NCI-H82 (cell line): ENCODE data around the gene NPHS1.
"Not testable (repeated sequence)": the region's sequence is repeated elsewhere in the genome, so short reads cannot be mapped to it uniquely, and the experiment has no call there.

Experiments used
- DNase-seq: peaks from one replicate; lab custom pipeline; 2025; lab: John Stamatoyannopoulos, UW

The NPHS1 gene

GRCh38 chr19:35879068-35879467 is 26.8 kb upstream of the NPHS1 start:
- no peak for DNase-seq

GRCh38 chr19:35874392-35874930 is 22.2 kb upstream of the NPHS1 start:
- no peak for DNase-seq

GRCh38 chr19:35872180-35872579 is 19.9 kb upstream of the NPHS1 start:
- peak; percentile 24 for DNase-seq

- DNase-seq: no peak
These were observed 19.3 kb upstream of the NPHS1 start for GRCh38 chr19:35871611-35872010.

GRCh38 chr19:35870798-35871197 is 18.5 kb upstream of the NPHS1 start:
- DNase-seq: no peak

GRCh38 chr19:35870124-35870736 is 17.9 kb upstream of the NPHS1 start:
- DNase-seq: not testable (repeated sequence)

GRCh38 chr19:35869327-35870123 is 17.2 kb upstream of the NPHS1 start:
- peak; percentile 99 for DNase-seq

- no peak for DNase-seq
These were observed 16.6 kb upstream of the NPHS1 start for GRCh38 chr19:35868823-35869326.

- DNase-seq: peak; percentile 85
These were observed 16.0 kb upstream of the NPHS1 start, which contains the start of gene APLP1 for GRCh38 chr19:35868172-35868822. Gene APLP1, plus strand, starts transcription at chr19:35868574. Its CDS starts 63 bp downstream, at chr19:35868637.

- DNase-seq: no peak
These were observed 10.7 kb upstream of the NPHS1 start for GRCh38 chr19:35863018-35863417.

GRCh38 chr19:35862528-35862927 is 10.2 kb upstream of the NPHS1 start:
- DNase-seq: peak; percentile 33

- no peak for DNase-seq
These were observed 9.4 kb upstream of the NPHS1 start for GRCh38 chr19:35861640-35862160.

GRCh38 chr19:35860818-35861639 is 8.7 kb upstream of the NPHS1 start:
- DNase-seq: no peak

GRCh38 chr19:35860436-35860817 is 8.1 kb upstream of the NPHS1 start:
- DNase-seq: no peak

- no peak for DNase-seq
These were observed 7.1 kb upstream of the NPHS1 start for GRCh38 chr19:35859414-35859813.

- DNase-seq: no peak
These were observed 6.0 kb upstream of the NPHS1 start for GRCh38 chr19:35858311-35858710.

GRCh38 chr19:35856546-35857149 is 4.3 kb upstream of the NPHS1 start, which contains the start of gene KIRREL2:
Gene KIRREL2, plus strand, starts transcription at chr19:35856911. Its CDS starts 209 bp downstream, at chr19:35857120.
- DNase-seq: peak; percentile 86

GRCh38 chr19:35853038-35853756 is 893 bp upstream of the NPHS1 start:
- peak; percentile 15 for DNase-seq

- DNase-seq: peak; percentile 67
These were observed 883 bp downstream of the NPHS1 start for GRCh38 chr19:35851213-35852028.
